H1 (cell line): ENCODE measurements around the gene APOBEC2. TPM values are rescaled to one million over a fixed set of nuclear protein-coding genes. Genes with fewer than 3 reads are reported as not detected.

Experiments used
- CBX5 ChIP-seq: fragments of 300-800, 300-1000 bp; sonication (generic); IDR thresholded peaks from 2 replicates; pipeline ENCODE4 v1.7.1; 2016; ENCODE audit warnings: antibody characterized with exemption, low read length, low read depth
- KDM5A ChIP-seq: fragments of 200-600 bp; IDR thresholded peaks from 2 replicates; pipeline ENCODE4 v1.7.1; 2012; ENCODE audit warnings: mild to moderate bottlenecking, low read length, inconsistent platforms, mixed read lengths
- MAFK ChIP-seq: IDR thresholded peaks from 2 replicates; pipeline ENCODE4 v1.6.1; 2012; ENCODE audit warnings: low read depth, mild to moderate bottlenecking, improper control_type of control experiment, low read length
- SRF ChIP-seq: IDR thresholded peaks from 2 replicates; pipeline ENCODE4 v1.6.1; 2011; ENCODE audit warnings: mild to moderate bottlenecking, low read depth, low read length, moderate library complexity
- TAF7 ChIP-seq: optimal IDR thresholded peaks from 2 replicates; pipeline ENCODE3; 2011; ENCODE audit warnings: low read depth, mild to moderate bottlenecking, inconsistent platforms, low read length, moderate library complexity, borderline replicate concordance
- TCF12 ChIP-seq: IDR thresholded peaks from 2 replicates; pipeline ENCODE4 v1.6.1; 2011; ENCODE audit warnings: low read depth, mild to moderate bottlenecking, low read length
- ZNF274 ChIP-seq: IDR thresholded peaks from 2 replicates; pipeline ENCODE4 v1.7.0; 2012; ENCODE audit warnings: low read length, borderline replicate concordance; ENCODE audit errors: extremely low read depth
- polyA plus RNA-seq, 7 experiments: library from polyadenylated mRNA; depleted of rRNA in 3 of 7; stranded (reverse) in 5 of 7; unstranded in 2 of 7; fragments of >200 nt in 5 of 7; fragments of 200-250 nt in 2 of 7; gene quantifications; 1 replicate in 5 of 7; 2 replicates in 1 of 7; 4 replicates in 1 of 7; pipeline versions ENCODE4 v1.2.1 to v1.2.3, GENCODE V29; 2011 to 2013; ENCODE audit warnings: missing spikeins in 2 of 7, mixed read lengths in 2 of 7
- total RNA-seq: library from RNA; stranded (reverse); fragmentation: NEBNext Ultra II Directional; extraction: Animal tissue kit (Norgen Biotek cat#: 25700); gene quantifications from 2 replicates; pipeline ENCODE4 v1.2.1, GENCODE V29; 2021

The APOBEC2 gene
- total and polyA plus RNA-seq, 2 of the 8 experiments (the other 6 are each of a cell fraction or from before 2014, with no cell fraction given), result not detected

DNA sequence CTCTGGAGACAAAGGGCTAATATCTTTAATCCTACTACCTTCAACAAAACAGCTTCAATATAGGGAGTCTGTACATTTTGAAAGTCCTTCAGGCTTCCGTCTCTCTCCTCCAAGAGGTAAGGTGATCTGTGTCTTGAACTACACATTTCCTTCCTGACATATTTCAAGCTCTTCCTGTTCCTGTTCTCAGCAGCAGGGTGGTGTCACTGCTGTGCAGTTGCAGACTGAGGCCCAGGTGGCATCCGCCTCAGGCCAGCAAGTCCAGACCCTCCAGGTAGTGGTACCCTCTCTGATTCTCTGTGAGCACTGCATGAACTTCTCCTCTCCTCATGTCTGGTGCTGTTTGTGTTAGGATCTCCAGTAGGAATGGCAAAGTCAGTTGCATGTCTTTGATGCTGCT lies 27.6 kb downstream of the APOBEC2 start (continued):
- TF ChIP-seq TCF12, result no peak
- TF ChIP-seq TAF7, result no peak
- TF ChIP-seq MAFK, result no peak
- TF ChIP-seq SRF, result no peak
- TF ChIP-seq KDM5A, result no peak
- TF ChIP-seq ZNF274, result no peak
- no peak for TF ChIP-seq CBX5
